Smooth muscle cell (in vitro differentiated cells): ENCODE measurements around the gene MEGF11. TPM values are rescaled to one million over a fixed set of nuclear protein-coding genes. Genes with fewer than 3 reads are reported as not detected.

Experiments used
- DNase-seq: peaks from one replicate; lab custom pipeline; 2025; ENCODE audit not compliant: unreplicated experiment; lab: John Stamatoyannopoulos, UW
- H2AFZ ChIP-seq: fragments of 200-600 bp; sonication (generic); 2 replicates; pipeline ENCODE4 v1.6.0; 2016; ENCODE audit warnings: antibody characterized with exemption, low read depth, mild to moderate bottlenecking
- H3F3A ChIP-seq: fragments of 200-600 bp; sonication (generic); 2 replicates; pipeline ENCODE4 v1.6.0; 2017; ENCODE audit warnings: antibody characterized with exemption, low read depth
- H3K27ac ChIP-seq: fragments of 200-600 bp; sonication (generic); 2 replicates; pipeline ENCODE4 v1.5.1; 2016; ENCODE audit warnings: low read depth, mild to moderate bottlenecking
- H3K27me3 ChIP-seq: fragments of 200-600 bp; sonication (generic); 2 replicates; pipeline ENCODE4 v1.6.1; 2016; ENCODE audit warnings: low read depth, mild to moderate bottlenecking
- H3K36me3 ChIP-seq: fragments of 200-600 bp; sonication (generic); 2 replicates; pipeline ENCODE4 v1.5.1; 2016; ENCODE audit warnings: low read depth
- H3K4me1 ChIP-seq: fragments of 200-600 bp; sonication (generic); 2 replicates; pipeline ENCODE4 v1.5.1; 2016; ENCODE audit warnings: low read depth
- H3K4me2 ChIP-seq: fragments of 200-600 bp; sonication (generic); 2 replicates; pipeline ENCODE4 v1.6.0; 2016; ENCODE audit warnings: mild to moderate bottlenecking
- H3K4me3 ChIP-seq: fragments of 200-600 bp; sonication (generic); 2 replicates; pipeline ENCODE4 v1.5.1; 2016; ENCODE audit warnings: mild to moderate bottlenecking
- H3K79me2 ChIP-seq: fragments of 200-600 bp; sonication (generic); 2 replicates; pipeline ENCODE4 v1.6.0; 2016; ENCODE audit warnings: low read depth, mild to moderate bottlenecking
- H3K9ac ChIP-seq: fragments of 200-600 bp; sonication (generic); 2 replicates; pipeline ENCODE4 v1.6.0; 2016; ENCODE audit warnings: low read depth
- H3K9me3 ChIP-seq: fragments of 200-600 bp; sonication (generic); replicated peaks from 2 replicates; pipeline ENCODE4 v1.5.1; 2016; ENCODE audit warnings: low read depth
- H4K20me1 ChIP-seq: fragments of 200-600 bp; sonication (generic); 2 replicates; pipeline ENCODE4 v1.6.0; 2016; ENCODE audit warnings: low read depth
- CTCF ChIP-seq: fragments of 200-600 bp; sonication (generic); IDR thresholded peaks from 2 replicates; pipeline ENCODE4 v1.5.1; 2017; ENCODE audit warnings: borderline replicate concordance, mild to moderate bottlenecking, antibody characterized with exemption; ENCODE audit not compliant: insufficient read depth, poor library complexity, severe bottlenecking
- WGBS: methylation state at CpG from one replicate; pipeline ENCODE4 v1.1.7; 2016; ENCODE audit warnings: low lambda C conversion rate; 5-methylcytosine and 5-hydroxymethylcytosine counted together
- polyA plus RNA-seq: library from polyadenylated mRNA; unstranded; fragments of >200 nt; fragmentation: Nextera tagmentation; extraction: Ambion mirVana; gene quantifications from 2 replicates; pipeline ENCODE4 v1.2.1, GENCODE V29; 2016
- total RNA-seq: library from RNA; depleted of rRNA; stranded (reverse); fragments of >200 nt; gene quantifications from 2 replicates; pipeline ENCODE4 v1.2.3, GENCODE V29; 2014

The MEGF11 gene
- total and polyA plus RNA-seq, 2 experiments from 2014 or later: 0.08 TPM; not detected in 1

GRCh38 chr15:66167854-66168253 is 85.7 kb downstream of the MEGF11 start:
- no peak overlapping the region for H3K27ac ChIP-seq
- no peaks in the 10 kb centered on the region for H3K79me2 ChIP-seq
- 82% methylated on average over 7 of the region's 7 CpGs for WGBS
- no peaks in the 10 kb centered on the region for H3F3A ChIP-seq
- no peak overlapping the region for H2AFZ ChIP-seq
- no peak overlapping the region for H3K9ac ChIP-seq
- H3K4me2 ChIP-seq: no peak overlapping the region
- no peak for DNase-seq
- no peaks in the 10 kb centered on the region for H3K36me3 ChIP-seq
- H4K20me1 ChIP-seq: no peaks in the 10 kb centered on the region
- peaks cover 5% of the 10 kb centered on the region for H3K27me3 ChIP-seq
- no peak overlapping the region for H3K4me3 ChIP-seq
- TF ChIP-seq CTCF: no peak
- no peaks in the 10 kb centered on the region for H3K4me1 ChIP-seq
- H3K9me3 ChIP-seq: no peaks in the 10 kb centered on the region

GRCh38 chr15:66165856-66166255 is 87.7 kb downstream of the MEGF11 start:
- H3K9ac ChIP-seq: no peak overlapping the region
- H3K27ac ChIP-seq: no peak overlapping the region
- TF ChIP-seq CTCF: no peak
- WGBS: 88% methylated on average over 6 of the region's 6 CpGs
- no peaks in the 10 kb centered on the region for H3K79me2 ChIP-seq
- H4K20me1 ChIP-seq: no peaks in the 10 kb centered on the region
- no peaks in the 10 kb centered on the region for H3K36me3 ChIP-seq
- DNase-seq: no peak
- no peaks in the 10 kb centered on the region for H3K9me3 ChIP-seq
- H3K27me3 ChIP-seq: peaks cover 5% of the 10 kb centered on the region
- no peak overlapping the region for H3K4me2 ChIP-seq
- no peak overlapping the region for H3K4me3 ChIP-seq
- H3K4me1 ChIP-seq: no peaks in the 10 kb centered on the region
- H3F3A ChIP-seq: no peaks in the 10 kb centered on the region
- H2AFZ ChIP-seq: no peak overlapping the region

- H3K9ac ChIP-seq: no peak overlapping the region
- WGBS: 91% methylated on average over 4 of the region's 4 CpGs
- no peak overlapping the region for H2AFZ ChIP-seq
- H3K4me1 ChIP-seq: no peaks in the 10 kb centered on the region
- H3F3A ChIP-seq: no peaks in the 10 kb centered on the region
- H3K36me3 ChIP-seq: no peaks in the 10 kb centered on the region
- H3K9me3 ChIP-seq: no peaks in the 10 kb centered on the region
- H3K27me3 ChIP-seq: peaks cover 6% of the 10 kb centered on the region
- no peak overlapping the region for H3K27ac ChIP-seq
- no peaks in the 10 kb centered on the region for H4K20me1 ChIP-seq
- TF ChIP-seq CTCF: no peak
- H3K79me2 ChIP-seq: no peaks in the 10 kb centered on the region
- no peak overlapping the region for H3K4me3 ChIP-seq
- no peak overlapping the region for H3K4me2 ChIP-seq
- DNase-seq: no peak
These were observed 88.8 kb downstream of the MEGF11 start for GRCh38 chr15:66164788-66165187.

GRCh38 chr15:66163553-66163952 is 90.0 kb downstream of the MEGF11 start:
- H3K36me3 ChIP-seq: no peaks in the 10 kb centered on the region
- 93% methylated on average over 9 of the region's 9 CpGs for WGBS
- H3K4me1 ChIP-seq: no peaks in the 10 kb centered on the region
- TF ChIP-seq CTCF: no peak
- no peak overlapping the region for H3K4me2 ChIP-seq
- no peaks in the 10 kb centered on the region for H4K20me1 ChIP-seq
- no peak overlapping the region for H3K27ac ChIP-seq
- no peak overlapping the region for H2AFZ ChIP-seq
- peaks cover 16% of the 10 kb centered on the region for H3K27me3 ChIP-seq
- no peaks in the 10 kb centered on the region for H3K9me3 ChIP-seq
- H3K4me3 ChIP-seq: no peak overlapping the region
- no peaks in the 10 kb centered on the region for H3F3A ChIP-seq
- H3K9ac ChIP-seq: no peak overlapping the region
- no peaks in the 10 kb centered on the region for H3K79me2 ChIP-seq
- DNase-seq: no peak
